SK-N-DZ (cell line): ENCODE results near the gene SLC51B. TPM values are rescaled to one million over a fixed set of nuclear protein-coding genes. Genes with fewer than 3 reads are reported as not detected.
"Not testable (repeated sequence)": the region's sequence is repeated elsewhere in the genome, so short reads cannot be mapped to it uniquely, and the experiment has no call there.

Experiments used
- DNase-seq: peaks from one replicate; pipeline ENCODE4 v3.0.0-alpha.2; 2015; ENCODE audit warnings: low spot score
- polyA plus RNA-seq, 2 experiments: library from polyadenylated mRNA; depleted of rRNA; stranded (reverse); fragments of >200 nt; gene quantifications; 2 replicates each; pipeline ENCODE4 v1.2.3, GENCODE V29; 2014

The SLC51B gene
- not detected in 2 replicates for polyA plus RNA-seq (2014; cell fraction: cytosol; rRNA removed)
- polyA plus RNA-seq (2014; cell fraction: nucleus; rRNA removed): not detected in 2 replicates

GRCh38 chr15:65044724-65045481 lies at the start of gene SLC51B:
TSS of gene SLC51B (plus strand) at chr15:65045387. CDS start at chr15:65050005, 4,618 bp downstream.
- peak; percentile 68 for DNase-seq

GRCh38 chr15:64997066-64997465 lies 48.1 kb upstream of the SLC51B start:
- DNase-seq: no peak

- no peak for DNase-seq
Measured at GRCh38 chr15:64997745-64998375, 47.3 kb upstream of the SLC51B start.

GRCh38 chr15:65004993-65005392 lies 40.2 kb upstream of the SLC51B start:
- DNase-seq: no peak

GRCh38 chr15:65006876-65007275 lies 38.3 kb upstream of the SLC51B start:
- DNase-seq: no peak

GRCh38 chr15:65008983-65009382 lies 36.2 kb upstream of the SLC51B start:
- no peak for DNase-seq

- DNase-seq: not testable (repeated sequence)
Measured at GRCh38 chr15:65011198-65011597, 34.0 kb upstream of the SLC51B start.

GRCh38 chr15:65020419-65020818 lies 24.8 kb upstream of the SLC51B start:
- no peak for DNase-seq

GRCh38 chr15:65021488-65021887 lies 23.7 kb upstream of the SLC51B start:
- no peak for DNase-seq

DNA sequence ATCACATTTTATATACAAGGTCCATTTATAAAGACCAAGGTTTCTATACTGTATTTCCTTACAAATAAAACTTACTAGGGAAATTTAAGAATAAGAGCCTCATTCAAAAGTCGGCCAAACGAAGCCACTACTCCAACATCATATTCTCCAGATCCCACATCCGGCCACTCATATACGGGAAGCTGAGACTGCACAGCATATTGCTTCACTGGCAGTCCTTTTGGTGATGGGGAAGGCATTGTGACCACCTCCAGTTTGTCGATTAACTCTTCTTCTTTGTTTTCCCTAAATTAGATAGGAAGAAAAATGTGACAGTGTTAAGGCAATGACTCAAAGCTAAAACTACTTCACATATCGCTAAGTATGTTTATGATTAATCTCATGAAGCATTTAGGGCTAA lies 18.4 kb upstream of the SLC51B start:
- no peak for DNase-seq

- DNase-seq: no peak
Measured at GRCh38 chr15:65027593-65027992, 17.6 kb upstream of the SLC51B start.

- no peak for DNase-seq
Measured at GRCh38 chr15:65028338-65028737, 16.8 kb upstream of the SLC51B start.

GRCh38 chr15:65028921-65029735 lies 16.1 kb upstream of the SLC51B start, which contains the start of gene MTFMT:
TSS of gene MTFMT (minus strand) at chr15:65029639. CDS start at chr15:65029613, 26 bp downstream.
- peak; percentile 82 for DNase-seq

DNA sequence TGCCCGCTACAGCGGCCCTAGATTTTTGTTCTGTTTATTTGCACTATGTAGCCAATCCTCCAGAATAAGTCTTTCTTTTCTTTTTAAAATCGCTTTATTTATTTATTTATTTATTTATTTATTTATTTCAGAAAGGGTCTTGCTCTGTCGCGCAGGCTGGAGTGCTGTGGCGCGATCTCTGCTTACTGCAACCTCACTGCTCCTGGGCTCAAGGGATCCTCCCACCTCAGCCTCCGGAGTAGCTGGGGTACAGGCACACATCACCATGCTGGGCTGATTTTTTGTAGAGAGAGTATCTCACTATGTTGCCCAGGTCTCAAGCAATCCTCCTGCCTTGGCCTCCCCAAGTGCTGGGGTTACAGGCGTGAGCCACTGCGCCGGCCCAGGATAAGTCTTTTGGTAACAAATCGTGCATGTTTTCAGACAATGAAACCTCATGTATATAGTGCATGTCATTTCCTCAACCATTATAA lies 15.4 kb upstream of the SLC51B start:
- DNase-seq: no peak

DNA sequence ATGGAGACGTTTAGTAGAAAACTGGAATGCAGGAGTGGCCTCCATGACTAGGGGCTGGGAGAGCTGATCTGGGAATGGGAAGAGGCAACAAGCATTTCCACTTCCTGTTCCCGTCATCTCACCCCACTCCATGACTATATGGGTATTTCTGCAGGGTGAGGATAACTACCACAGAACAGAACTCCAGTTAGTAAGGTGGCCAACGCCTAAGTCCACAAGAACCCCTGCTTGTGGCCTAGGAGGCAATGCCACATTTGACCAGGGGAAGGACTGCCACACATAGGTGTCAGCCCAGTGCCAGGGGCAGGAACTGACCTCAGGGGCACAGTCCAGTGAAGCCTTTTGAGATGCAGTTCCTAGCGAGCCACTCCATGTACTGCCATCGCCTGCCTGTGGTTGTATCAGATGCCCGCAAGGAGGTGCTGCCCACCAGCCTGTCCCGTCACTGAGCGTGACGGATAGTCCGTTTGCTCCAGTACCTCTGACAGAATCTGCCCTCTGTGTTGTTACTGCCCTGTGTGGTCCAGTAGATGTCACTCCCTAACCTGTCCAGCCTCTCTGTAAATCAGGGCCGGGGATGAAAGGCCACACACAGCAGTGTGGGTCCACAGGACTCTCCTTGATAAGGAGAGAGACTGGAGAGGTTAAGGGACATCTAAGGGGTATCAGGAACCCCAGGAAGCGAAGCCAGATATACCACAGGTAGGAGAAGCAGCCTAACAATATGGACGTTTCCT lies 12.2 kb upstream of the SLC51B start:
- peak; percentile 84 for DNase-seq

DNA sequence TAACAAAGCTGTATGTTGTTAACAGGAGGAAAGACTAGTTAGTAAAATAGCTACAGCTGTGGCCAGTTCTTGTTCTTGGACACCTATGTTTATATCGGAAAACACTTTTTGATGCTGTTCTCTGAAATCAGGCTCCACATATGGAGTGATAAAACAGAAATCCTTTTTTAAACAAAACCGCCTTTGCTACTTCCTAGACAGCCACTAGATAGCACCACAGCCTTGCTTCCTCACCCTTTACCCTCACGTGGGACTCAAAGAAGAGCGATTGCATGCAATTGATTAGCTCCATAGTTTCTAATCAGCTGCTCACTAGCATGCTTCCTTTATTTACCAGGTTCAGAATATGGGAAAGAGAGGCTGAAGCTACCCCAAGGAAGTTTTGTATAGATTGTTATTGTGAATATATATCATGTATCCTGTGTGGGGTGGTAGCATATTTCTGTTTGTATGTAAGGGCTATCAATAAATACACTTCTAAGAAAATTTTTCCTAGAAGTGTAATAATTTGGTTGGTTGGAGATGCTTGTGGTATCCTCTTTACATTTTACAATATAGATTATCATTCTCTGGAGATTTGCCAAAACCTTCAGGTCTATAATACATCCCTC lies 11.4 kb upstream of the SLC51B start:
- peak; percentile 58 for DNase-seq

GRCh38 chr15:65034719-65035118 lies 10.5 kb upstream of the SLC51B start:
- DNase-seq: no peak

GRCh38 chr15:65037309-65037708 lies 7.9 kb upstream of the SLC51B start:
- no peak for DNase-seq

GRCh38 chr15:65038428-65038827 lies 6.8 kb upstream of the SLC51B start:
- no peak for DNase-seq

GRCh38 chr15:65038836-65039235 lies 6.4 kb upstream of the SLC51B start:
- DNase-seq: no peak

GRCh38 chr15:65040461-65040860 lies 4.7 kb upstream of the SLC51B start:
- DNase-seq: no peak
